Mesodermal cell (in vitro differentiated cells): ENCODE data around the gene CDC42EP4. TPM values are rescaled to one million over a fixed set of nuclear protein-coding genes. Genes with fewer than 3 reads are reported as not detected.
A peak's percentile ranks its signal among the peaks of the same experiment; 100 is the strongest.

Experiments
- H3K27ac ChIP-seq: 2 replicates; pipeline ENCODE4 v1.7.0; 2013; ENCODE audit warnings: mild to moderate bottlenecking, low read depth, low read length, moderate library complexity; ENCODE audit not compliant: severe bottlenecking
- H3K36me3 ChIP-seq: 2 replicates; pipeline ENCODE4 v1.7.1; 2013; ENCODE audit warnings: mild to moderate bottlenecking, low read length, moderate library complexity; ENCODE audit not compliant: control insufficient read depth, insufficient read depth
- H3K4me1 ChIP-seq: one replicate; pipeline ENCODE4 v1.7.1; 2013; ENCODE audit warnings: mild to moderate bottlenecking, low read length; ENCODE audit not compliant: insufficient read depth, control insufficient read depth, poor library complexity, severe bottlenecking
- H3K4me3 ChIP-seq: 2 replicates; pipeline ENCODE4 v1.7.0; 2013; ENCODE audit warnings: low read length, control low read depth, mild to moderate bottlenecking; ENCODE audit not compliant: insufficient read depth, poor library complexity, severe bottlenecking; ENCODE audit errors: extremely low read depth
- H3K9me3 ChIP-seq: 2 replicates; pipeline ENCODE4 v1.7.1; 2013; ENCODE audit warnings: mild to moderate bottlenecking, low read length, moderate library complexity; ENCODE audit not compliant: control insufficient read depth
- WGBS, 2 experiments: methylation state at CpG; one replicate each; pipeline ENCODE4 v1.1.5; 2013; ENCODE audit warnings: missing lambda C conversion rate in 2 of 2; ENCODE audit not compliant: insufficient coverage in 2 of 2; 5-methylcytosine and 5-hydroxymethylcytosine counted together
- polyA plus RNA-seq, 2 experiments: library from polyadenylated mRNA; stranded (reverse); fragments of 50-300 nt; gene quantifications; one replicate each; pipeline ENCODE4 v1.2.3, GENCODE V29; 2013

The CDC42EP4 gene, protein sequence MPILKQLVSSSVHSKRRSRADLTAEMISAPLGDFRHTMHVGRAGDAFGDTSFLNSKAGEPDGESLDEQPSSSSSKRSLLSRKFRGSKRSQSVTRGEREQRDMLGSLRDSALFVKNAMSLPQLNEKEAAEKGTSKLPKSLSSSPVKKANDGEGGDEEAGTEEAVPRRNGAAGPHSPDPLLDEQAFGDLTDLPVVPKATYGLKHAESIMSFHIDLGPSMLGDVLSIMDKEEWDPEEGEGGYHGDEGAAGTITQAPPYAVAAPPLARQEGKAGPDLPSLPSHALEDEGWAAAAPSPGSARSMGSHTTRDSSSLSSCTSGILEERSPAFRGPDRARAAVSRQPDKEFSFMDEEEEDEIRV
- 41.4 TPM for polyA plus RNA-seq (2013, experiment 1 of 2)
- polyA plus RNA-seq (2013, experiment 2 of 2): 35.7 TPM

DNA sequence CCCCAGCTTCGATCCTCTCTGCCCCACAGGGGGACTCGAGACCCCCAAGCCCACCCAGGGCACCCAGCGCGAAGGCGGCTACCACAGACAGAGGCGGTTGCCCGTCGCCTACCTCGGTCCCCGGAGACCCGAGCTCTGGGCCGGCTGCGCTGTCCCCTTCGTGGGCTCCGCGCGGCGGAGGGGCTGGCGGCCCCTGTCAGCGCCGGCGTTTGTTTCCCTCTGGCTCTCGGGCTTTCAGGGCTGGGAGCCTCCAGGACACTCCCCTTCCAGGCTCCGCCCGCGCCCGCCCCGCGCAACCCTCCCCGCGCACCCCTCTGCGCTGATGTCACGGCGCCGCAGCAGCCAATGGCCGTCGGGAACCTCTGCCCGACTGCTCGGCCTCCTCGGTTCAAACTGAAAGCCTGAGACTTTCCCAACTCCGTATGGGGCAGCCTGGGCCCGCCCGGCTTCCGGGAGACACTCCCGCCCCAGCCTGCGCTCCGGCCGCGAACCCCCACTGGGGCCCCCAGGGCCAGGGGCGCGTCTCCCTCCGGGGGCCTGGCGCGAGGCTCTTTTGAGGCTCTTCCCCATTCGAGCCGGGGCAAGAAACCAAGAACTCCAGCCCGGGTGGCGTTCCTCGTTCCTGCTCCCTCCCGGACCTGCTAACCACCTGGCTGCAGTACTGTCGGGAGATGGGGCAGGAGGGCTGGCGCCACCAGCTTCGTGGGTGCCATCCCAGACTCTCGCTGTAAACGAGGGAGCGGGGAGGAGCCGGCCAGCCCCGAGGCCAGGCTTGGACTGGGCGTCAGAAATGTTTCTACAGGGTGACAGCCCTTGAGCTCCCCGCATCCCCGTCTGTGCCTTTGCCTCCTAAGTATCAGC is at the start of gene CDC42EP4:
TSS of gene CDC42EP4 (minus strand) at position 221 of the 861 bp plus-strand sequence. CDS start 25,501 bp downstream, outside the sequence.
- Histone ChIP-seq H3K36me3 (peaks cover 4% of the 10 kb centered on the region), H3K4me1 (peaks cover 30% of the 10 kb centered on the region), H3K9me3 (no peaks in the 10 kb centered on the region), H3K4me3 (peak within 1 kb of the TSS; percentile 97), H3K27ac (peak within 1 kb of the TSS; percentile 84)
- 2% methylated on average over 58 to 61 of the region's 71 CpGs for WGBS, 2 experiments

DNA sequence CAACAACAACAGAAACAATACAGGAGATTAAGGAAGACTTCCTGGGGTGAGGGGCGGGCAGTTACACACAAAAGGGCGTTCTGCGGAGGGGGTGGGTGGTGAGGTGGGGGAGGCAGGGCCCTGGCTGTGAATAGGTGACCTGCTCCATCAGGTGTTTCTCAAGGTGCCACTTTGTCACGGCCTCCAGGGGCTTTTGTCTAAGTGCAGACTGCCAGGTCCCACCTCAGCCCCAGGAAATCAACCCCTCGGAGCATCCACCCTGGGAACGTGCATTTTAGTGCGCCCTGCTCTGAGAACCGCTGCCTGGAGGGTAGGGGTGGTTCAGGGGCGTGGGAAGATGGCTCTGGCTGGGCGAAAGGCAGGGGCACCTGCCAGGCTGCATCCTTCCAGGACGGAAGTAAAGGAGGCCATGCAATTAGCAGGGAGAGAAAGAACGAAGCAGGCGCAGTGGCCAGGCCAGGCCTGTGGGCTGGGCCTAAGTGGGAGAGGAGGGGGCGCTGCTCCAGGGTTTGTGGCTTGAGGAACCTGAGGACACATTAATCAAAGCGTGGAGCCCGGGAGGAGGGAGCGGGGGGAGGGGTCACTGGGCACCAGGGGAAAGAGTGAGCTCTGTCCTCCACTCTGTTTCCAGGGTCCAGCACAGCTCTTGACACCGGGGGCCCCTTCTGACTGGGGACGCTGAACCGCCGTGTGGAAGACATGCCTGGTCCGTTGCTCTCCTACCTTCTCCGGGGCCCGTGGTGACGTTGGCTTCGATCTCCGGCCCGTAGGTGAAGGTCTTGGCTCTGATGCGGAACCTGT is 49.4 kb upstream of the CDC42EP4 start:
- 43 to 48% methylated on average over 23 to 25 of the region's 29 CpGs for WGBS, 2 experiments
- Histone ChIP-seq H3K27ac (no peak overlapping the region), H3K4me1 (peaks cover 28% of the 10 kb centered on the region), H3K4me3 (no peak overlapping the region), H3K36me3 (no peaks in the 10 kb centered on the region), H3K9me3 (no peaks in the 10 kb centered on the region)

DNA sequence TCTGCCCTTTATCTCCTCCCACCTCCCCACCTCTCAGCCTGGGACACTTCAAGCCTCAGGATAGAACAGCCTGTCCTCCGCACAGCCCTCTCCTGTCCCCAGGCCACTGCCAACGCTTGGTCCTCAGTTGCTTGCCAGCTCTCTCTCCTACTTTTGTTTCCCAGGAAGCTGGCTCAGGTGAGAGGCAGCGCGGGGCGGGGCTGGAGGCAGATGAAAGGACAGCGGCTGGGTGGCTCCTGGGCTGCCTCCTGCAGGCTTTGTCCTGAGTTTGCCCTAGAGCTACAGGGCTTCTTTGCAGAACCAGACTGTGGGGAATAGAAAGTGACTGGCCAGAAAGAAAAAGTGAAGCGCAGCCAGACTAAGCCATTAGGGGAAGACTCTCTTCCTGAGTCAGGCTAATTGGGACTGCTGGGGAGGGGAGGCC is 48.2 kb upstream of the CDC42EP4 start:
- WGBS, 2 experiments: 34 to 54% methylated on average over 3 to 6 of the region's 7 CpGs
- Histone ChIP-seq H3K27ac (no peak overlapping the region), H3K36me3 (no peaks in the 10 kb centered on the region), H3K4me1 (peaks cover 30% of the 10 kb centered on the region), H3K9me3 (no peaks in the 10 kb centered on the region), H3K4me3 (no peak overlapping the region)

DNA sequence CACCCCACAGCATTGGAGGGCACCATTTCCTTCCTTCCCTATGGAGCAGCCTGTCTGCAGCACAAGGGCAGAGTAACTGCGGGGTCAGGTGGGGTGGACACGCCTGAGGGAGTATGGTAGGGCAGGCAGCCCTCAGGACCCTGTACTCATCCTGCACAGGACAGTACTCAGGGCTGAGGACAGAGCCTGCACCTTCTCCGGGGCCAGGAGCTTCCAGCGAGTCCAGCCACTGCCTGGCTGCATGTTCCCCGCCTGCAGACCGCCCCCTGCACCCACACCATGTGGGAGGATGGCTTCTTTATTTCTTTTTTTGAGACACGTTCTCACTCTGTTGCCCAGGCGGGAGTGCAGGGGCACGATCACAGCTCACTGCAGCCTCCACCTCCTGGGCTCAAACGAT is 47.6 kb upstream of the CDC42EP4 start:
- Histone ChIP-seq H3K9me3 (no peaks in the 10 kb centered on the region), H3K27ac (no peak overlapping the region), H3K36me3 (no peaks in the 10 kb centered on the region), H3K4me3 (no peak overlapping the region), H3K4me1 (peaks cover 30% of the 10 kb centered on the region)
- 87% methylated on average over 7 of the region's 10 CpGs for WGBS, 2 experiments

DNA sequence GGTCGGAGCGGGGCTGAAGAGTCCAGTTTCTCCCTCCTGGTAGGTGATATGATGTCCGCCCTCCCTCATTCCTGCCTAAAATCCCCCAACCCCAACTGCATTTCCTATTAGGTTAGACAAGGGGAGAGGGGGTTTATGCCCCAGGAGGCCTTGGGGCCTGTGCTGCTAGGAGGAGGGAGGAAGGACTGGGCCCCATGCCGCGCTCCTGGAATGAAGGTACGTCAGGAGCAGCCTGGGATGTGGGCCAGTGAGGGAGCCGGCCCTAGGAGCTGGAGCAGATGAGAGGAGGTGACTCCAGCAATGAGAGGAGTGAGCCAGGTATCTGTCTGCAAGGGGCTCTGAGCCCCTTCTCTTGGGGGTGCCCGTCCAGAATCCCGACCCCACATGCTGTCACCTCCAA is 46.9 kb upstream of the CDC42EP4 start:
- H3K4me3 ChIP-seq: no peak overlapping the region
- WGBS, 2 experiments: 83 to 96% methylated on average over 3 to 4 of the region's 9 CpGs
- no peaks in the 10 kb centered on the region for H3K36me3 ChIP-seq
- peaks cover 30% of the 10 kb centered on the region for H3K4me1 ChIP-seq
- H3K27ac ChIP-seq: no peak overlapping the region
- H3K9me3 ChIP-seq: no peaks in the 10 kb centered on the region

DNA sequence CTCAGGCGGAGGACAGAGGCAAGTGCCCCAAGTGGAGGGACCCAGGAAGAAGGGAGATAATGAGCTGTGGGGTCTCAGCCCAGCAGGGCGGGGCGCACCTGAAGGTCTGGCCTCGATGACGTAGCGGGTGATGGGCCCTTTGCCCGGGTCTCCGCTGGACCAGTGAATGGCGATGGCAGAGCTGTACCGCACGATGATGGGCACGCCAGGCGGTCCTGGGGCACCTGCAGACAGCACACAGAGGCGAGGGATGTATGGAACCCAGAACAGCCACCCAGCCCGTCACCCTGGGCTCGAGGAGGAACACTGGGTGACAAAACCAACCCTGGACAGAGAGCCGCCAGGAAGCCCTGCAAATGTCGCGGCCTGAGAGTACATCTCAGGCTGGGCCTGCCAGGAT is 46.2 kb upstream of the CDC42EP4 start:
- no peaks in the 10 kb centered on the region for H3K9me3 ChIP-seq
- peaks cover 30% of the 10 kb centered on the region for H3K4me1 ChIP-seq
- WGBS, 2 experiments: 94 to 97% methylated on average over 19 of the region's 19 CpGs
- H3K36me3 ChIP-seq: no peaks in the 10 kb centered on the region
- H3K27ac ChIP-seq: no peak overlapping the region
- H3K4me3 ChIP-seq: no peak overlapping the region

DNA sequence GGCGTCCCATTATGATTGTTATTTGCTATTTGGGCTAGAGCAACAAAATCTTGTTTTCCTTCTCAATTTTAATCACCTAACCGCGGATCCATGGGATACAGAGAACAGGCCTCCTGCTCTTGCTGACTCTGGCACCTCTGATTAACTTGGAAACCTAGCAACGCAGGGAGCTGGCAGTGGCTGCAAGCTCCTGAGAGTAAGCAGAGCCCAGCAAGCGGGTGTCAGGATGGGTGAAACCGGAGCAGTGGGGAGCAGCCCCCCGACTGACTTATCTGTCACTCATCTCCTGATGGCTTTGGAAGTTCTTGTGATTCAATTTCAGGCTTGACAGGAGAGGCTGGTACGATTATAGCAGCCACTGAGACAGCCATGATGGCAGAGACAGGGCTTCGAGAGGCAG is 45.5 kb upstream of the CDC42EP4 start:
- H3K4me1 ChIP-seq: peaks cover 30% of the 10 kb centered on the region
- no peak overlapping the region for H3K4me3 ChIP-seq
- no peaks in the 10 kb centered on the region for H3K36me3 ChIP-seq
- no peaks in the 10 kb centered on the region for H3K9me3 ChIP-seq
- 97 to 98% methylated on average over 6 to 9 of the region's 9 CpGs for WGBS, 2 experiments
- H3K27ac ChIP-seq: no peak overlapping the region

DNA sequence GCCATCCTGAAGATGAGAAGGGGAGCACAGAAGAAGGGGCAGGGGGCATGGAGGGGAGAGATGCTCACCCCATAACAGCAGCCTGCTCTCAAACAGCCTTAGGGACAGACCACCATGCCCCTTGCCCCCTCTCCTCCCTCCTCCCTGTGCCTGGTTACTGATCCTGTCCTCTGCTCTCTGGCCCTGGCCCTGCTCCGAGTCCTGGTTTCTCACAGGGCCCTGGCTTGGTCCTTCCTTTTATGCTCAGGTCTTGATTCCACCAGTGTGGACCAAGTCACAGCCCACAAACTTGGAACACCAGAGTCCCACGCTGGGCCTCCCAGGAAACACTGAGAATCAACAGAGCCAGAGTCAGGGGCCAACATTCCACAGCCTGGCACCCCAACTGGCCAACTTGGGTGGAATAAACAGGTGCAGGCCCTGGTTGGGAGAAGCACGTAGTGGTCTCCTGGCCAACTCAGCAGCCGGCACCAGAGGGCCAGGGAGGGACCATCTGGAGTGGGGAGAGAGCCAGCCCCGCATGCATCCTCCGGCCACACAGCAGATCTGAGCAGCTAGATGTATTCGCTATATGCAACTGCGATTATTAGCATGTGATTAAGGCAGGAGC is 44.9 kb upstream of the CDC42EP4 start:
- no peak overlapping the region for H3K27ac ChIP-seq
- no peaks in the 10 kb centered on the region for H3K9me3 ChIP-seq
- WGBS, 2 experiments: 90 to 91% methylated on average over 8 of the region's 8 CpGs
- H3K36me3 ChIP-seq: no peaks in the 10 kb centered on the region
- no peak overlapping the region for H3K4me3 ChIP-seq
- H3K4me1 ChIP-seq: peaks cover 28% of the 10 kb centered on the region

DNA sequence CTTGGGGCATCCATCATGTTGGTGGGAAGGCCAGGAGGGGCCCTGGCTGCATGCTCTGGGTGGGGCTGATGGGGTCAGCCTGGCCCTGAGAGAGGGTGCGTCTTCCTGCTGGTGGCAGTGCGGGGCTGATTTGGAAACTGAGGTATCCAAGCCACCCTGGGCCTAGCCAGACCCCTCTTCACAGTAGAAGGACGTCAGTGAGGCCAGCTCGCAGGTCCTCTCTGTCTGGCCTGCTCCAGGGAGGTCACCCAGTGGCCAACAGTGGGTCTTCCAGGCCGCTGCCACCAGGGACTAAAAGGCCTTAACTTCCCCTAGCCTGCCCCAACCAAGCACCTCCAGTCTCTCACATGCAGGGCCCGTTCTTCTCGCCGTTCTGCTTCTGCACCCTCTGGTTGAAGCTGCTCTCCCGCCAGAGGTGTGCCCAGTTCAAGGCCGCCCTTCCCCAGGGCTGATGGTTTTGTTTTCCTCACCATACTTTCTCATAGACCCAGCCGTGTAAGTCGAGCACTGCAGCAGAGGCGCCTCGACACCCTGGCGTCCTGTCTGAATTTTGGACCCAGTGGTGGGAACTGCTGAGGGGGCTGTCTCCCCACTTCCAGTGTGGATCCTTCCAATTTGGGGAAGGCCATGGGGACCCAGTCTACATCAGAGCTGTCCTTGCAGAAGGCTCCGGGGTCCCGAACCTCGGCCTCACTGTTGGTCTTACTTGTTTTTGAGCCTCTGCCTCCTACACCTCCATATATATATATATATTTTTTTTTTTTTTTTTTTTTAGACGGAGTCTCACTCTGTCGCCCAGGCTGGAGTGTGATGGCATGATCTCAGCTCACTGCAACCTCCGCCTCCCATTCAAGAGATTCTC is 42.9 kb upstream of the CDC42EP4 start:
- H3K36me3 ChIP-seq: no peaks in the 10 kb centered on the region
- no peaks in the 10 kb centered on the region for H3K9me3 ChIP-seq
- whole genome bisulfite sequencing, 2 experiments: 91 to 94% methylated on average over 8 to 13 of the region's 21 CpGs
- H3K4me3 ChIP-seq: no peak overlapping the region
- peaks cover 9% of the 10 kb centered on the region for H3K4me1 ChIP-seq
- H3K27ac ChIP-seq: no peak overlapping the region
